ENCODE data around the gene KLHDC4. TPM values are rescaled to one million over a fixed set of nuclear protein-coding genes. Genes with fewer than 3 reads are reported as not detected.

KLHDC4 gene
- total RNA-seq, 1 donor from 2014 or later = 38.8 TPM

DNA sequence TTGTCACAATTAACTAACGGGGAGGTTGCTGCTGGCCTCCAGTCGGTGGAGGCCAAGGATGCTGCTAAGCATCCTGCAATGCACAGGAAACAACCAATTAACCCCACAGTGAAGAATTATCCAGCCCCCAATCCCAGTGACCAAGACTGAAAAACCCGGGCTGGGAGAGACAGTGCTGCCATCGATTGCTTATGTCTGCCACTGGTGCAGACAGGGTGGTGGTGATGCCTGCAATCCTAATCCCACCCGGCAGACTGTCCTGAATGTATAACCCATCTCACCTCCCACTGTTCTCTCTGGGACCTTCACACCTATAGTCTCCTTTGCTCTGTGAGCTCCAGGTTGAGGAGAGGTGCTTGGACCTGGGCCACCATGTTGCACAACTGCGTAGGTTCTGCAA, 42.3 kb upstream of the KLHDC4 start:
- intact Hi-C loops (cut with DNase I) = no loop called here
- DNase-seq (no peak), ATAC-seq (no peak)

DNA sequence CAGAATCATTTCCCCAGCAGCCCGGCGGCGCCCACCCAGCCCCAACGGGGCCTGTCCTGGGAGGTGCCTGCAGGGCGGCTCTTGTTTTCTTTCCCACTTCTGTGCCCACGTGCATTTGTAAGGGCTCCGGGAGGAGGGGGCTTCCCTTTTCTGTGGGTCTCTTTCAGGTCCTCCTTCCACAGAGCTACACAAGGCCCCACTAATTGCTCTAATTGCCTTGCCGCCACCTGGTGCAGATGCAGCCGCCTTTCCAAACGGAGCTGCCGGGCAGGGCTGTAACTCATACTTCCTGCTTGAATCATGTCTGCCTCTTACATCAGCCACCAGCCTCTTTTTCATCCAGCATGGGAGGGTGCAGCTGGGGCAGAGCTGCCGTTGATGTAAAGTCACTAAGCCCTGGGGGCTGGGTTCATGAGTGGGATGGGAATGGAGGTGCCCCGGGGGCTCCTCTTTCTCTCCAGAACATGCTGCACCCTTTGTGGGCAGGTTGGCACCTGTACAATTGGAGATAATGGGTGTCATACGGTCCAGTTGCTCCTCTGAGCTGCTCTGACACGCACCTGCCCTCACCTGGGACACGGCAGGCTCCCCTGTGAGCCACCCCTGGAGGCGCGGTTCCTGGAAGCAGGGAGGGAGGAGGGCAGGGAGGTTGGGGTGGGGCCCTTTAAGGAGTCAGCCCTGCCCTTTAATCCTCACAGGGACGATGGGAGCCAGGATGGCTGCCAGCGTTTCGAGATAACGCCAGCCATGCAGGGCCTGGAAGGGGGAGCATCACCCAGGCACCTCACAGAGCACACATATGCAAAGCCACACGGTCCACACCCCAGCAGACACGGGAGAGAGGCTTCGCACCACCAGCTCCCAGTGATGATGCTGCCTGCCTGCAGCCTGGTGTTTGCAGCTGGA, 41.1 kb upstream of the KLHDC4 start:
- Histone ChIP-seq H3K9me3 (no peaks in the 10 kb centered on the region), H3K27me3 (no peaks in the 10 kb centered on the region), H3K4me1 (peaks cover 12% of the 10 kb centered on the region), H3K27ac (peak overlapping the region; percentile 25), H3K4me3 (peak overlapping the region; percentile 39), H3K36me3 (no peaks in the 10 kb centered on the region)
- TF ChIP-seq, protein P1, sequence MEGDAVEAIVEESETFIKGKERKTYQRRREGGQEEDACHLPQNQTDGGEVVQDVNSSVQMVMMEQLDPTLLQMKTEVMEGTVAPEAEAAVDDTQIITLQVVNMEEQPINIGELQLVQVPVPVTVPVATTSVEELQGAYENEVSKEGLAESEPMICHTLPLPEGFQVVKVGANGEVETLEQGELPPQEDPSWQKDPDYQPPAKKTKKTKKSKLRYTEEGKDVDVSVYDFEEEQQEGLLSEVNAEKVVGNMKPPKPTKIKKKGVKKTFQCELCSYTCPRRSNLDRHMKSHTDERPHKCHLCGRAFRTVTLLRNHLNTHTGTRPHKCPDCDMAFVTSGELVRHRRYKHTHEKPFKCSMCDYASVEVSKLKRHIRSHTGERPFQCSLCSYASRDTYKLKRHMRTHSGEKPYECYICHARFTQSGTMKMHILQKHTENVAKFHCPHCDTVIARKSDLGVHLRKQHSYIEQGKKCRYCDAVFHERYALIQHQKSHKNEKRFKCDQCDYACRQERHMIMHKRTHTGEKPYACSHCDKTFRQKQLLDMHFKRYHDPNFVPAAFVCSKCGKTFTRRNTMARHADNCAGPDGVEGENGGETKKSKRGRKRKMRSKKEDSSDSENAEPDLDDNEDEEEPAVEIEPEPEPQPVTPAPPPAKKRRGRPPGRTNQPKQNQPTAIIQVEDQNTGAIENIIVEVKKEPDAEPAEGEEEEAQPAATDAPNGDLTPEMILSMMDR (IDR thresholded peaks at IDR 0.05) = no peak
- intact Hi-C loops (cut with DNase I) = no loop called here
- DNase-seq = peak; percentile 74
- peak; percentile 82 for ATAC-seq

More for the DNA sequence above, 42.3 kb upstream of the KLHDC4 start:
- Histone ChIP-seq H3K27ac (no peak overlapping the region), H3K4me1 (peaks cover 12% of the 10 kb centered on the region), H3K9me3 (no peaks in the 10 kb centered on the region), H3K4me3 (no peak overlapping the region), H3K36me3 (no peaks in the 10 kb centered on the region), H3K27me3 (no peaks in the 10 kb centered on the region)
- TF ChIP-seq, protein P1 (IDR thresholded peaks at IDR 0.05) = no peak

DNA sequence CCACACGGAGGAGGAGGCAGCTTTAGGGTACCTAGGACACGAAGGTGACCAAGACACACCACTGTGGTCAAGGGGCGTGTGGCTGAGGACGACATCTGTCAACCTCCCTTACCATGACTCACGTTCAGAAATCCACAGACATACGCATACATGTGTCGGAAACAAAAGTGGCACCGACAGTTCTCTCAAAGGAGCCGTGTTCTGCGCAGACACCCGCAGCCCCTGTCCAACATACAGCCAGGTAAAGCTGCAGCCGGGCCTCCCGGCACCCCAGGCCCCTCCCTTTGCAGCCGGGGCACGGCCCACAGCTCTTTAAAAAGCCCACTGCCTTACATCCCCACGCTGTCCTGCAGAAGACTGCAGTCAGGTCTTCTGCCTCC, 40.5 kb upstream of the KLHDC4 start:
- peak overlapping the region; percentile 39 for H3K4me3 ChIP-seq
- H3K4me1 ChIP-seq = peaks cover 12% of the 10 kb centered on the region
- H3K27ac ChIP-seq = peak overlapping the region; percentile 14
- intact Hi-C loops (cut with DNase I) = no loop called here
- ATAC-seq (peak; percentile 7), DNase-seq (no peak)
- no peaks in the 10 kb centered on the region for H3K36me3 ChIP-seq
- H3K9me3 ChIP-seq = no peaks in the 10 kb centered on the region
- no peaks in the 10 kb centered on the region for H3K27me3 ChIP-seq
- TF ChIP-seq, protein P1 (IDR thresholded peaks at IDR 0.05) = no peak

DNA sequence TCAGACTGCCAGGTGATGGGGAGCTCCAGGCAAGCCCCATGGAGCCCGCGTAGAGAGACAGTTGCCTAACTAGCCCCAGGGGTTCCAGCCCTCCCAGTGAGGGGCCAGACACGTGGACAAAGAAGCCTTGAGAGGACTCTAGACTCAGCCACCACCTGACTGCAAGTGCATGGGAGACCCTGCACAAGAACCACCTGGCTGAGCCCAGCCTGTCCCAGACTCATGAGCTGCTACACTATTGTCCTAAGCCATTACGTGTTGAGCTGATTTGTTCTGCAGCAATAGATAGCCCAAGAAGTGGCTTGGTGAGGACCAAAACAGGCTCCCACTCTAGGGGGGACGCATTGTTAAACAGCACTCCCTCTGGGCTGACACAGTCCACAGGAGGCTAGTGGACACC, 37.6 kb upstream of the KLHDC4 start:
- no peak overlapping the region for H3K27ac ChIP-seq
- intact Hi-C loops (cut with DNase I) = no loop called here
- DNase-seq (no peak), ATAC-seq (no peak)
- no peaks in the 10 kb centered on the region for H3K9me3 ChIP-seq
- H3K27me3 ChIP-seq = no peaks in the 10 kb centered on the region
- no peak overlapping the region for H3K4me3 ChIP-seq
- peaks cover 12% of the 10 kb centered on the region for H3K4me1 ChIP-seq
- H3K36me3 ChIP-seq = no peaks in the 10 kb centered on the region
- TF ChIP-seq, protein P1 (IDR thresholded peaks at IDR 0.05) = no peak

DNA sequence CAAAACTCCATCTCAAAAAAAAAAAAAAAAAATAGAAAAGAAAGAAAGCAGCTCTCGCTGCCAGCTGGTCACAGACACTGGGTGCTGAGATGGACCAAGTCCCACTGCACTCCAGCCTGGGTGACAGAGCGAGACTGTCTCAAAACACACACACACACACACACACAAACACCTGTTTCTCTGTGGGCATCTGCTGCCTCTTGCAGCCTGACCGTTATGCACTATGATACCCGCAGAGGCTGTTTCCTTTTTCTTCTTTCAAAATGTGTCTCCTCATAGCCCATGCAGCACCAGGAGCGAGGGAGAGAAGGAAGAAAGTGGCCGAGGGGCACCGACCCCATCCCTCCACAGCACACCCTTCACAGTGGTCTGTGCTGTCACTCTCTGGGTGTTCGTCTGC, 36.9 kb upstream of the KLHDC4 start:
- H3K27ac ChIP-seq = no peak overlapping the region
- ATAC-seq (no peak), DNase-seq (no peak)
- TF ChIP-seq, protein P1 (IDR thresholded peaks at IDR 0.05) = no peak
- H3K9me3 ChIP-seq = no peaks in the 10 kb centered on the region
- peaks cover 12% of the 10 kb centered on the region for H3K4me1 ChIP-seq
- no peak overlapping the region for H3K4me3 ChIP-seq
- no peaks in the 10 kb centered on the region for H3K36me3 ChIP-seq
- intact Hi-C loops (cut with DNase I) = no loop called here
- no peaks in the 10 kb centered on the region for H3K27me3 ChIP-seq
